Ammon's horn (tissue), 1 donor: ENCODE measurements around the gene MAU2.
A peak's percentile ranks its signal among the peaks of the same experiment; 100 is the strongest.
"Not testable (repeated sequence)": the region's sequence is repeated elsewhere in the genome, so short reads cannot be mapped to it uniquely, and the experiment has no call there.

ENCODE experiments used
- DNase-seq: peaks from one replicate; pipeline ENCODE4 v3.0.0-alpha.2; 2016; ENCODE audit warnings: low spot score

MAU2 gene

DNA sequence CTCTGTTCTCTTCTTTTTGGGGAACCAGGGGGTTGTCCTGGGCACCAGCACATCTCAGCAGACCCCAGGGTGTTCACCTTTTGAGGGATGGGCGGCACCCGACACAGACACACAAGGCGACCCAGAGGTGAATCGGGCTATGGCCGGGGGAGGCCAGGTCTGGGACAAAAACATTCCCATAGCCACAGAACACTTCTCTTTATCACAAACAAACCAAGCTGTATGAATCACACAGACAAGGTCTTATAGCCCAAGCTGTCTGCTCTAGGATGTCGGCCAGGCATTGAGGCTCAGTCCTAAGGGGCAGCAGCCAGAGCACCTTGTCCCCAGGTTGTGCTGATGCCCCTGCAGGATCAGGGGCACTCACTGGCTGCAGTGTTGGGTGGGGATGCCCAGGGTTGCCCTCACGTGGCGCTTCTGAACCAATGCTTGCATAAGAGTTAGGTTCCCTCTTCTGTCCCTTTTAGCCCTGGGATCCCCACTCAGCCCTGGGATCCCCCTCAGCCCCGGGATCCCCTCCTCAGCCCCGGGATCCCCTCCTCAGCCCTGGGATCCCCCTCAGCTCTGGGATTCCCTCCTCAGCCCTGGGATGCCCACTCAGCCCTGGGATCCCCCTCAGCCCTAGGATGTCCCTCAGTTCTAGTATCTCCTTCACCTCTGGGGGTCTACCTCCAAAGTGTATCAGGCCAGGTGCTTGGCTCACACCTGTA is 26.9 kb downstream of the MAU2 start:
- DNase-seq, result no peak

DNA sequence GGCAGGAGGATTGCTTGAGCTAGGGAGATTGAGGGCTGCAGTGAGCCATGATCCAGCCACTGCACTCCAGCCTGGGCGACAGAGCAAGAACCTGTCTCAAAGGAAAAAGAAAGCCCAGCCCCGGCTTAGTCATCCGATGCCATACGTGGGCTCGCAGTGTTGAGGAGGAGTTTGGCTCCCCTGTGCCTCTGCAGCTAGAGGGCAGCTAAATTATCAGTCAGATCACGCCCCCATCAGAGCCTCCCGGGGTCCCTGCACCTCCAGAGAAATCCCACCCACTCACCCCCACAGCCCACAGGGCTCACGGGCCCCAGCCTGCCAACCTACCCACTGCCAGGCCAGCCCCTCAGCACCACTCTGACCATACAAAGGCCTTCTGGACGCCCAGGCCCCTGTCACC is 27.6 kb downstream of the MAU2 start:
- DNase-seq, result no peak

GRCh38 chr19:19349365-19349764 is 28.7 kb downstream of the MAU2 start:
- DNase-seq, result no peak

DNA sequence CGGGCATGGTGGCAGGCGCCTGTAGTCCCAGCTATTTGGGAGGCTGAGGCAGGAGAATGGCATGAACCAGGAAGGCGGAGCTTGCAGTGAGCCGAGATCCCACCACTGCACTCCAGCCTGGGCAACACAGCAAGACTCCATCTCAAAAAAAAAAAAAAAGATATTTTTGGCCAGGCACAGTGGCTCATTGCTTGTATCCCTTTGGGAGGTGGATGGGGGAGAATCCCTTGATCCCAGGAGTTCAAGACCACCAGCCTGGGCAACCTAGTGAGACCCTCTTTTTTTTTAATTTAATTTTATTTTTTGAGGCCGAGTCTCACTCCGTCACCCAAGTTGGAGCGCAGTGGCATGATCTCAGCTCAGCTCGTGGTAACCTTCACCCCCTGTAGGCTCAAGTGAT is 30.1 kb downstream of the MAU2 start:
- not testable (repeated sequence) for DNase-seq

DNA sequence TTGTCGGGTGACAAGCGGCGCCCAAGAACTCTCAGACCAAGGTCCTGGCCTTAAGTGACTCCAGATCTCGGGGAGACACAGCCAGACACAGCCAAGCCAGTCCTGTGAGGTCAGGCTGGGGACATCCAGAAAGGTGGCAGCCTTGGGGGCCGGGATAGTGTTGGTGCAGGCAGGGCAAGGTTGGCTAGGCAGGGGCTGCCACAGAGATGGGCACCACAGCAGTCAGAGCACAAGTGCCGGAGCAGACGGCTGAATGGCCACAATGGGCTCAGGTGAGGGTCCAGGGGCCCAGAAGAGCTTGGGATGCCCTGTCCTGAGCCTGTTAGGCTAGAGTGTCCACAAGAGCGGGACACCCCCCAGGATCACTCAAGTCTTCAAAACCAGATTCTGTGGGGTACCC is 32.2 kb downstream of the MAU2 start:
- DNase-seq, result no peak

DNA sequence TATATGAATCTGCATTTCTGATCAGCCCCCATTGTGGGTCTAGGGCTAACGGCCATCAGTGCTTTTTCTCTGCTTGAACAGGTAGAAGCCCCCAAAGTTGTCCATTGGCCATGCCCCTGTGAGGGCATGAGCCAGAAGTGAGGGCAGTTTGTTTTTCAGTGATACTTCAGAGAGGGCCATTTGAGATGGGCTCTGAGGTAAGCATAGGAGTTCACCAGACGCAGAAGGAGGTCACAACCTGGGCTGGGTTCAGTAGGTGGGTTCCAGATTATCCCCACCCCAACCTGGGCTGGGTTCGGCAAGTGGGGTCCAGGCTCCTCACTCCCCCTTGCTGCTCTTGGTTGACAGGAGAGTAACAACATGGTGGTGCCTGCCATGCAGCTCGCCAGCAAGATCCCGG is 33.4 kb downstream of the MAU2 start:
- no peak for DNase-seq

DNA sequence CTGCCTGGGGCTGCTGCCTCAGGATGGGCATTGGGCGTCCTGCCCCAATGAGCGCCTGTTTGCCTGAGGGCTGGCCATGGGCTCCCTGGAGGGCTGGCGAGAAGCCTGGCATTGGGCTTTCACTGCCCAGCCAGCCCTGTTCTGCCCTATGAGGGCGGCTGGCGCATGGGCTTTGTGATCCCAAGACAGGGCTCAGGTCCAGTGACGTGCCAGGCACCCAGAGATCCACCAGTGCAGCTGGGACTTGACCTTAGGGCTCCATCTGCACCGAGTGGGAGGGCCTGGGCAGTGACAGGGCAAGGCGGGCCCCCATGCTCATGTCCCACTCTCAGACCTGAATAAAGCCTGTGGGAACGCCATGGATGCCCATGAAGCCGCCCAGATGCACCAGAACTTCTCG is 34.3 kb downstream of the MAU2 start:
- no peak for DNase-seq

DNA sequence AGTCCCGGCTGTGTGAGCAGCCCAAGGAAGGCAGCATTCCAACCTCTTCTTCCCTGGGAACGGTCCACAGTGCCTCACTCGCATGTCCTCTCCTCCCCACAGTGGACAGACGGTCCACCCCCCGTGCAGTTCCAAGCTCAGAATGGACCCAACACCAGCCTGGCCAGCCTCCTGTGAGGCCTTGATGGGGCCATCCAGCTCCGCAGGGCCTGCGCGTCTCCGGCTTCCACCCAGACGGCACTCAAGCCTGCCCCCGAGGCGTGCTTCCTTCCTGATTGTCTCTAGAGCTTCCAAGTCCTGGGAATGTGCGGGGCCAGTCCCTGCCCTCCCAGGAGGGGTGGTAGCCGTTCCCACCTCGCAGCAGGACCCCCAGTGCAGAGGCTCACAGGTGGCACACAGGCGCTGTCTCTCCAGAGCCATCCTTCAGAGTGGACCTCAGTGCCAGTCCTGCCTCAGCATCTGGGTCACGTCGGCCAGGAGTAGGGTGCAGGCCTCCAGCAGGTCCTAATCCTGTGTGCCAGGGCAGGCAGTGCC is 35.0 kb downstream of the MAU2 start:
- no peak for DNase-seq

GRCh38 chr19:19356500-19356899 is 35.9 kb downstream of the MAU2 start:
- DNase-seq, result no peak

DNA sequence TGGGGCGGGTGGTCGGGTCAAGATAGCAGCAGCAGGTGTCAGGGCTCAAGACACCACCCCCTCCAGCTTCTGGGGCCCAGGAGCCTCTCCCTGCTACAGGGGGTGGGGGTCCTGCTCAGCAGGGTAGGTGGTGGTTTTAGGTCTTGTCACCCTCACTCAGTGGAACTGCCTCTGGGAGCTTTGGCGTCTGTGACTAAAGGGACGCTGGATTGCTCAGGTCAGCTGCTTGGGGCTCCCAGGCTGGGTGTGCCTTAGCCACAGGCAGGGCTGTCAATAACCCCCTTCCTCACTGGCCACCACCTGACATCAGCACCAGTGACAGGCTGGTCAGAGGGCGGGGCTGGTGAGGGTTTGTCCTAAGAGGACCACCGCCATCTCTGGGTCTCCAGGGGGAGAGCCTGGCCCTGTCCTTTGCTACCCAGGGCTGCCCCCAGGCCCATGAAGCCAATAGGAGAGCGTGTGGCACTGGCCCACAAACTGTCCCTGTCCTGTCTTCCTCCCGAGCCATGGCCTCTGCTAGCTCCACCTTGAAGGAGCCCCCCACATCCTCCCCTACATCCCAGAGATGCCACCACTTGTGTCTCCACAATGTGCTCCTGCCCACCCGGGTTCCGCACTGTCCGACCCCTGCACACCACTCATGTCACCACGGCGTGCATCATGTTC is 36.4 kb downstream of the MAU2 start:
- DNase-seq, result no peak

DNA sequence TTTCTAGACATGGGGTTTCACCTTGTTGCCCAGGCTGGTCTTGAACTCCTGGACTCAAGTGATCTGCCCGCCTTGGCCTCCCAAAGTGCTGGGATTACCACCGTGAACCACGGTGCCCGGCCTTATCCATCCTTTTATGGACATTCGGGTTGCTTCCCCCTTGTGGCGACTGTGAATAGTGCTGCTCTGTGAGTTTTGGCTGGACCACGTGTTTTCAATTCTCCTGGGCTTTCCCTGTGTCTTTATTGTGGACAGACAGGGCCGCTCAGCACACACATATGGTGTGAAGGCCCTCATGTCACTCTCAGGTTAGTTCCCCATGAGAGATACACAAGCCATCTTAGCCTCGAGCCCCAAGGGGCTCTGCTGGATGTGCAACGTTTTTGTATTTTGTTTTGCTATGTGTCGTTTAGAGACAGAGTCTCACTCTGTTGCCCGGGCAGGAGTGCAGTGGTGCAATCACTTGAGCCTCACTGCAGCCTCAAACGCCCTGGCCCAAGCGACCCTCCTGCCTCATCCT is 40.5 kb downstream of the MAU2 start:
- DNase-seq, result peak; percentile 79

- no peak for DNase-seq
These were observed 41.4 kb downstream of the MAU2 start for GRCh38 chr19:19362075-19362474.

DNA sequence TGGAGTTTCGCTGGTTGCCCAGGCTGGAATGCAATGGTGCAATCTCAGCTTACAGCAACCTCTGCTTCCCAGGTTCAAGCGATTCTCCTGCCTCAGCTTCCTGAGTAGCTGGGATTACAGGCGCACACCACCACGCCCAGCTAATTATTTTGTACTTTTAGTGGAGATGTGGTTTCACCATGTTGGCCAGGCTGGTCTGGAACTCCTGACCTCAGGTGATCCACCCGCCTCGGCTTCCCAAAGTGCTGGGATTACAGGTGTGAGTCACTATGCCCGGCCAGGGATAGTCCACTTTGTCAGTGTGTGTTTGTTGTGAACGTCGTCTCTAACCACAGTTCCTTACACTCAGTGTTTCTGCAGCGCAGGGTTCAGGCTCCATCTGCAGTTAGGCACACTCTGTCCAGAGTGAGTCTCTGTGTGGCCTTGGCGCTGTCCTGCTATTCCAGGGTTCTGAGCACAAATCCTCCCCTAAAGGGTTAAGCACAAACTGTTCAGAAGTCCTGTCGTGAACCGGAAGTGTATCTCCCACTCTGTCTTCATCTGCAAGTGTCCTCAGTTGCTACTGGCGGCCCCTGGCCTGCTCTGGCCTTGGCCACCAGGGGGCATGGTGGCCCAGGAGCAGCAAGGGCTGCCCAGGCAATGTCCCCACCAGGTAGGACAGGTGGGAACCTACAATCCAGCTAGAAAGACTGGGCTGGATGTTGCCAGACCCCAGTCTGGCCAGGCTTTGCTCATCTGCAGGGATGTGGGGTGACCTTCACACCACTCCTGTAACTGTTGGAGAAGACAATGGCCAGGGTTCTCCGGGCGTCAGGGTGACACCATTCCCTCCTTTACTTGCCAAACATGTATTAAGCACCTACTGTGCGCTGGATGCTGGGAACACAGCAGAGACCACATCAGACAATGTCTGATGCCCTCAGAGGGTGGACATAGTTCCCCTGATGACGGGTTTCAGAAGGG is 46.1 kb downstream of the MAU2 start:
- peak; percentile 74 for DNase-seq

GRCh38 chr19:19368087-19368486 is 47.5 kb downstream of the MAU2 start:
- DNase-seq, result no peak

DNA sequence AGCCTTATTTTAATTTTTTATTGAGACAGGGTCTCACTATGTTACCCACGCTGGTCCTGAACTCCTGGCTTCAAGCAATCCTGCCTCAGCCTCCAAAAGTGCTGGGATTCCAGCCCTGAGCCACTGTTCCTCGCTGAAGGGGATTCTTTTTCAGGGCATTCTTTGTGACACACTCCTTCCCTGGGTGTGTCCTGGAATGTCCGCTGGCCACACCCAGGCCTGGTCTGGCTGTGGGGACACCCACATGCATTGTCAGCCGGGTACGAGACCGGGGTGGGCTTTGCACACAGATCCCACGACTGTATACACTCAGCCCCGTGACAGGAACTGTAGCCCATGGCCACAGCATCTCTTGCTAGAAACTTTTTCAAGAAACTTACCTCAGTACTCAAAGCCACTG is 50.4 kb downstream of the MAU2 start:
- no peak for DNase-seq

GRCh38 chr19:19372656-19373416 is 52.2 kb downstream of the MAU2 start:
- DNase-seq, result peak; percentile 67

- no peak for DNase-seq
These were observed 58.9 kb downstream of the MAU2 start for GRCh38 chr19:19379527-19379926.

- not testable (repeated sequence) for DNase-seq
These were observed 59.7 kb downstream of the MAU2 start for GRCh38 chr19:19380316-19380715.

DNA sequence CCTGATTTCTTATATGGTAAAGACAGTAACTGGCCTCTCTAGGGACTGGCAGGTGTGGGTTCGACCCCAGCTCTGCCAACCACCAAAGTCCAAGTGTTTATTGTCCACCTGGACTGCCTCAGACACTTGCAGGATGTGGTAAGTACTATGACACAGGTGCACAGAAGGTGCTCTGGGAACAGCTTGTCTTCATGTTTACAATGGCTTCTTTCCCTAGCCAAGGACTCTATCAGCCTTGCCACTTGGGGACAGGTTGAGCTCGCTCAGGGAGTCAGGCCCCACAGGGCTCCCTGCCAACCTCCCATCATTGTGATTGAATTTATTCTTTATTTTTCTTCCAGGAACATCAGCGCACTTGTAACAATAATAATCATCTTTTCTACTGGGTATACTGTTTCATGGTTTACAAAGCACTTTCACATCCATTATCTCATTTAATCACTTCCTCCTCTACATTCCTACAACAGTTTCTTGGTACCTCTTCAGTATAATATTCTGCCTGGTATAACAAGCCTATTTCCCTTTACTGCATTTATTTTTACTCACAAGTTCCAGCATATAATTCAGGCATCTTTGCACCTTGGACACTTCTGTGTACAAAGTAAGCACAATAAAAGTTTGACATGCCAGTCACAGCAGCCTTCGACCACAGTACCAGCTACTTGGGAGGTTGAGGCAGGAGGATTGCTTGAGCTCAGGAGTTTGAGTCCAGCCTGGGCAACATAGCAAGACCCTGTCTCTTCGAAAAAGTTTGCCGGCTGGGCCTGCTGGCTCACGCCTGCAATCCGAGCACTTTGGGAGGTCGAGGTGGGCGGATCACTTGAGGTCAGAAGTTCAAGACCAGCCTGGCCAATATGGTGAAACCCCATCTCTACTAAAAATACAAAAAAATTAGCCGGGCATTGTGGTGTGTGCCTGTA is 60.6 kb downstream of the MAU2 start:
- no peak for DNase-seq

DNA sequence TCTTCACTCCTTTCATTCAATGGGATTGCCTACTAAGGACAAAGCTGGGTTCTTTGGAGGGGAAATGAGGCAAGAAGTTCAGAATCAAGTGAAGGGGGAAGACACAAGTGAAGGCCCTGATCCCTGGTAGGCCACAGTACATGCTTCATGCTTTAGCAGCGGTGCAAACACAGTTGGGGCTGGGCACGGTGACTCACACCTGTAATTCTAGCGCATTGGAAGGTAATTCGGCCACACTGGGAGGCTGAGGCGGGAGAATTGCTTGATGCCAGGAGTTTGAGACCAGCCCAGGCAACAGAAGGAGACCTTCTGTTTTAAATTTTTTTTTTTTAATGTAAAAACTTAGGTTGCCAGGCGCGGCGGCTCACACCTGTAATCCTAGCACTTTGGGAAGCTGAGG is 61.5 kb downstream of the MAU2 start:
- DNase-seq, result no peak
